Neuronal stem cell (in vitro differentiated cells): ENCODE measurements around the gene PPP1R1B.

ENCODE experiments used
- DNase-seq: peaks from one replicate; pipeline ENCODE4 v3.0.0-alpha.2; 2013; ENCODE audit warnings: low spot score
- H2AFZ ChIP-seq: one replicate; pipeline ENCODE4 v1.6.1; 2013; ENCODE audit warnings: mild to moderate bottlenecking, low read length, inconsistent platforms
- H2AK5ac ChIP-seq: 2 replicates; pipeline ENCODE4 v1.6.1; 2013; ENCODE audit warnings: low read depth, mild to moderate bottlenecking, inconsistent platforms, low read length, moderate library complexity, mixed read lengths
- H2BK120ac ChIP-seq: 2 replicates; pipeline ENCODE4 v1.6.1; 2013; ENCODE audit warnings: low read depth, mild to moderate bottlenecking, inconsistent platforms, low read length, moderate library complexity, mixed read lengths
- H2BK12ac ChIP-seq: one replicate; pipeline ENCODE4 v1.6.1; 2013; ENCODE audit warnings: low read length, inconsistent platforms
- H2BK15ac ChIP-seq: 2 replicates; pipeline ENCODE4 v1.6.1; 2013; ENCODE audit warnings: mild to moderate bottlenecking, low read length, inconsistent platforms, mixed read lengths
- H2BK5ac ChIP-seq: one replicate; pipeline ENCODE4 v1.6.1; 2013; ENCODE audit warnings: inconsistent platforms, mild to moderate bottlenecking, low read length, moderate library complexity
- H3K14ac ChIP-seq: one replicate; pipeline ENCODE4 v1.6.1; 2013; ENCODE audit warnings: low read length, inconsistent platforms
- H3K18ac ChIP-seq: 2 replicates; pipeline ENCODE4 v1.6.1; 2013; ENCODE audit warnings: low read length, inconsistent platforms
- H3K23ac ChIP-seq: 2 replicates; pipeline ENCODE4 v1.6.1; 2013; ENCODE audit warnings: low read depth, mild to moderate bottlenecking, mixed read lengths, low read length, inconsistent platforms; ENCODE audit not compliant: poor library complexity
- H3K27ac ChIP-seq: replicated peaks from 3 replicates; pipeline ENCODE4 v1.5.1; 2013; ENCODE audit warnings: low read length, inconsistent platforms
- H3K27me3 ChIP-seq, 3 experiments: 2 replicates each; pipeline ENCODE4 v1.6.1; 2013; ENCODE audit warnings: low read length in 3 of 3, mild to moderate bottlenecking in 2 of 3, inconsistent platforms in 1 of 3, low read depth in 1 of 3, mixed read lengths in 1 of 3, moderate library complexity in 1 of 3; ENCODE audit not compliant: control insufficient read depth in 3 of 3, insufficient read depth in 3 of 3
- H3K36me3 ChIP-seq, 2 donors: replicated peaks in 1 of 2; 2 replicates each; pipeline ENCODE4 v1.6.1; 2013; ENCODE audit warnings: low read length in 2 of 2; ENCODE audit not compliant: control insufficient read depth in 2 of 2, insufficient read depth in 2 of 2
- H3K4ac ChIP-seq: 2 replicates; pipeline ENCODE4 v1.6.1; 2013; ENCODE audit warnings: inconsistent platforms, mild to moderate bottlenecking, low read length, moderate library complexity
- H3K4me1 ChIP-seq, 2 donors: 1 replicate in 1 of 2; 2 replicates in 1 of 2; pipeline ENCODE4 v1.6.1; 2013; ENCODE audit warnings: low read length in 2 of 2, low read depth in 1 of 2; ENCODE audit not compliant: control insufficient read depth in 2 of 2, insufficient read depth in 1 of 2
- H3K4me2 ChIP-seq: one replicate; pipeline ENCODE4 v1.6.1; 2013; ENCODE audit warnings: mild to moderate bottlenecking, low read length, inconsistent platforms; ENCODE audit not compliant: insufficient read depth, poor library complexity, severe bottlenecking
- H3K4me3 ChIP-seq, 2 donors: 2 replicates each; pipeline ENCODE4 v1.5.1; 2013; ENCODE audit warnings: low read length in 2 of 2, mild to moderate bottlenecking in 2 of 2, inconsistent platforms in 1 of 2, moderate library complexity in 1 of 2
- H3K79me1 ChIP-seq: one replicate; pipeline ENCODE4 v1.6.1; 2013; ENCODE audit warnings: low read depth, mild to moderate bottlenecking, inconsistent platforms, low read length, moderate library complexity
- H3K9ac ChIP-seq: one replicate; pipeline ENCODE4 v1.6.1; 2013; ENCODE audit warnings: mild to moderate bottlenecking, low read depth, low read length, inconsistent platforms; ENCODE audit not compliant: poor library complexity
- H3K9me3 ChIP-seq, 2 donors: replicated peaks in 1 of 2; 2 replicates each; pipeline versions ENCODE3 to v1.6.1; 2013; ENCODE audit warnings: low read length in 2 of 2, mild to moderate bottlenecking in 2 of 2, inconsistent platforms in 1 of 2, low read depth in 1 of 2, mixed read lengths in 1 of 2, moderate library complexity in 1 of 2; ENCODE audit not compliant: control insufficient read depth in 2 of 2, insufficient read depth in 1 of 2
- H4K8ac ChIP-seq: one replicate; pipeline ENCODE4 v1.6.1; 2013; ENCODE audit warnings: low read depth, mild to moderate bottlenecking, inconsistent platforms, low read length, moderate library complexity
- H4K91ac ChIP-seq: one replicate; pipeline ENCODE4 v1.6.1; 2013; ENCODE audit warnings: low read length, low read depth, mild to moderate bottlenecking, inconsistent platforms; ENCODE audit not compliant: poor library complexity
- WGBS, 2 donors: extraction: QIAGEN DNeasy Blood & Tissue Kit; methylation state at CpG; one replicate each; pipeline ENCODE4 v1.1.7; 2013; ENCODE audit warnings: missing lambda C conversion rate in 2 of 2, mixed read lengths in 1 of 2; ENCODE audit not compliant: insufficient read length in 2 of 2, insufficient replicate concordance in 1 of 2; ENCODE audit errors: extremely low coverage in 2 of 2; 5-methylcytosine and 5-hydroxymethylcytosine counted together

Gene PPP1R1B

GRCh38 chr17:39635614-39636176, 8.9 kb downstream of the PPP1R1B start:
- peaks cover 0 to 13% (median 0%) of the 10 kb centered on the region in 3 experiments for H3K27me3 ChIP-seq

GRCh38 chr17:39636587-39636926, 9.8 kb downstream of the PPP1R1B start:
- Histone ChIP-seq H4K91ac (no peak overlapping the region), H3K36me3 (no peaks in the 10 kb centered on the region), H2AFZ (peak overlapping the region; percentile 98), H3K4me2 (peak overlapping the region; percentile 91), H3K9me3 (no peaks in the 10 kb centered on the region), H4K8ac (no peak overlapping the region), H3K4ac (no peak overlapping the region), H3K4me3 (peak overlapping the region in 1 of 2 donors; percentile 92), H3K27ac (no peak overlapping the region), H2BK15ac (no peak overlapping the region), H3K9ac (no peak overlapping the region), H3K23ac (no peak overlapping the region), H3K14ac (no peak overlapping the region), H3K79me1 (peaks cover 8% of the 10 kb centered on the region), H2BK120ac (no peak overlapping the region), H2AK5ac (no peak overlapping the region), H2BK12ac (no peak overlapping the region), H2BK5ac (no peak overlapping the region), H3K18ac (peak overlapping the region; percentile 24), H3K4me1 (peaks cover 10 to 27% of the 10 kb centered on the region in 2 donors), H3K27me3 (peaks cover 0 to 7% (median 0%) of the 10 kb centered on the region in 3 experiments)
- WGBS, 2 donors, result no CpG with 5 or more reads among the region's 6 CpGs
- DNase-seq, result no peak

More at GRCh38 chr17:39635614-39636176, 8.9 kb downstream of the PPP1R1B start:
- Histone ChIP-seq H2BK12ac (no peak overlapping the region), H3K79me1 (peaks cover 6% of the 10 kb centered on the region), H3K18ac (no peak overlapping the region), H2BK5ac (no peak overlapping the region), H3K27ac (no peak overlapping the region), H3K23ac (no peak overlapping the region), H3K36me3 (no peaks in the 10 kb centered on the region), H3K9me3 (no peaks in the 10 kb centered on the region), H2AFZ (peak overlapping the region; percentile 1), H3K14ac (no peak overlapping the region), H2BK120ac (no peak overlapping the region), H4K8ac (no peak overlapping the region), H3K4me2 (no peak overlapping the region), H3K9ac (no peak overlapping the region), H2BK15ac (peak overlapping the region; percentile 8), H4K91ac (no peak overlapping the region), H3K4me1 (peaks cover 10 to 27% of the 10 kb centered on the region in 2 donors), H2AK5ac (no peak overlapping the region), H3K4ac (no peak overlapping the region), H3K4me3 (no peak overlapping the region)
- no CpG with 5 or more reads among the region's 8 CpGs for WGBS, 2 donors
- DNase-seq, result no peak

DNA sequence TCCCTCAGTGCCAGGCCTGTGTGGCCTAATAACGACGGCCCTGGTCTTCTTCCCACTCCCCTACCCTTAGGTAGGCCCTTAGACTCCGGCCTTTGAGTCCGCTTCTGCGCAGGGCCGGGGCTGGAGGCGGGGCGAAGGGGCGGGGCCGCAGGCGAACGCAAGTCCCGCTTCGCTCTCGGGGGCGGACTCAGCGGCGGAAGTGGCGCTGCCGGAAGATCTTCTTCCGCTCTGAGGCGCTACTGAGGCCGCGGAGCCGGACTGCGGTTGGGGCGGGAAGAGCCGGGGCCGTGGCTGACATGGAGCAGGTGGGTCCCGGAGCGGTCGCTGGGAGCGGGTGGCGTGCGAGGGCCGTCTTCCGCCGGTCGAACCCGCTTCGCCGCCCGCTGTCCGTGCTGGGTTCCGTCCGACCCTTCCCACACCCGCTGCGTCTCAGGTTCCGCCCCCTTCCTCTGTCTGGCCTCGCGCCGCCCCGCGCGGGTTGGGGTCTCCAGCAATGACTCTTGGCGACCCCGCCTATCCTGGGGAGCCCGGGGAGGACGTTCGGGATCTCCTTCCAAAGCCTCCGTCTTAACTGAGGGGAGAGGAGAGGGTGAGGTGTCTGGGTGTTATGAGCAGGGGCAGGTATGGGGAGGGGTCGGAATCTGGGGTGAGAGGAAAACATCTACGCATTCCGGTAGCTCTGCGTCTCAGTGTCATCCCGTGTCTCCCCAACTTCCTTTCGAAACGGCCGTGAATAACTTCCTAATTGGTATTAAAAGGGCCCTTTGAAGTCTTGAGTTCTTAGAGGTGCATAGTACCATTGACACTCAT, 10.4 kb downstream of the PPP1R1B start, which contains the start of gene STARD3:
TSS of gene STARD3 (plus strand) at position 218 of the 810 bp plus-strand sequence. CDS start 16,388 bp downstream, outside the sequence.
- H3K79me1 ChIP-seq, result peaks cover 8% of the 10 kb centered on the region
- no peaks in the 10 kb centered on the region for H3K36me3 ChIP-seq
- peak within 1 kb of the TSS; percentile 97 for H3K9ac ChIP-seq
- H3K4me2 ChIP-seq, result peak within 1 kb of the TSS; percentile 91
- DNase-seq, result peak; percentile 81
- H3K27me3 ChIP-seq, result peaks cover 0 to 1% (median 0%) of the 10 kb centered on the region in 3 experiments
- no peak within 1 kb of the TSS for H4K8ac ChIP-seq
- peak within 1 kb of the TSS; percentile 86 to 92 for H3K4me3 ChIP-seq
- H3K4ac ChIP-seq, result no peak within 1 kb of the TSS
- no peak within 1 kb of the TSS for H2BK15ac ChIP-seq
- no peak within 1 kb of the TSS for H2BK5ac ChIP-seq
- peak within 1 kb of the TSS; percentile 76 for H3K27ac ChIP-seq
- peak within 1 kb of the TSS; percentile 98 for H2AFZ ChIP-seq
- H3K23ac ChIP-seq, result peak within 1 kb of the TSS; percentile 77
- H4K91ac ChIP-seq, result no peak within 1 kb of the TSS
- WGBS, 2 donors, result no CpG with 5 or more reads among the region's 69 CpGs
- H3K9me3 ChIP-seq, result no peaks in the 10 kb centered on the region
- peak within 1 kb of the TSS; percentile 92 for H3K18ac ChIP-seq
- no peak within 1 kb of the TSS for H2AK5ac ChIP-seq
- peak within 1 kb of the TSS; percentile 87 for H3K14ac ChIP-seq
- H3K4me1 ChIP-seq, result peaks cover 10 to 27% of the 10 kb centered on the region in 2 donors
- H2BK120ac ChIP-seq, result peak within 1 kb of the TSS; percentile 26
- no peak within 1 kb of the TSS for H2BK12ac ChIP-seq

- Histone ChIP-seq H3K23ac (no peak overlapping the region), H2BK12ac (no peak overlapping the region), H2BK5ac (no peak overlapping the region), H3K18ac (no peak overlapping the region), H3K4me2 (no peak overlapping the region), H4K8ac (no peak overlapping the region), H3K4me3 (peak overlapping the region in 1 of 2 donors; percentile 92), H2AK5ac (no peak overlapping the region), H3K4ac (no peak overlapping the region), H2AFZ (no peak overlapping the region), H3K27me3 (no peaks in the 10 kb centered on the region), H3K9me3 (no peaks in the 10 kb centered on the region), H4K91ac (no peak overlapping the region), H2BK15ac (no peak overlapping the region), H3K79me1 (peaks cover 10% of the 10 kb centered on the region), H3K36me3 (no peaks in the 10 kb centered on the region), H3K4me1 (peaks cover 10 to 27% of the 10 kb centered on the region in 2 donors), H3K14ac (no peak overlapping the region), H3K27ac (no peak overlapping the region), H3K9ac (no peak overlapping the region), H2BK120ac (no peak overlapping the region)
- no peak for DNase-seq
- no CpG with 5 or more reads among the region's 7 CpGs for WGBS, 2 donors
Measured at GRCh38 chr17:39638317-39638716, 11.6 kb downstream of the PPP1R1B start.
